B cell (primary cell): ENCODE measurements around the gene ADAMTSL5. TPM values are rescaled to one million over a fixed set of nuclear protein-coding genes. Genes with fewer than 3 reads are reported as not detected.

ENCODE experiments used
- ATAC-seq: fragments of 200-7000 bp; cut with Tn5 transposase; one replicate; pipeline ENCODE4 v1.10.0; 2021; ENCODE audit warnings: low read depth, mild to moderate bottlenecking, moderate number of reproducible peaks, moderate library complexity
- CTCF ChIA-PET: fragments of 350-600 bp; sonication (Branson Sonifier 250); formaldehyde crosslinking; loops from one replicate; lab custom pipeline; 2021; ENCODE audit warnings: antibody characterized with exemption, inconsistent platforms; lab: Charles Lee
- POLR2A ChIA-PET: fragments of 350-600 bp; sonication (Branson Sonifier 250); formaldehyde crosslinking; loops from one replicate; lab custom pipeline; 2021; ENCODE audit warnings: antibody characterized with exemption; lab: Charles Lee
- DNase-seq: peaks from one replicate; pipeline ENCODE4 v3.0.0; 2013
- H2AFZ ChIP-seq: 2 replicates; pipeline ENCODE4 v1.6.1; 2012; ENCODE audit warnings: mild to moderate bottlenecking, low read depth, low read length; ENCODE audit not compliant: insufficient read depth, poor library complexity, severe bottlenecking
- H3K27ac ChIP-seq, 2 donors: 1 replicate in 1 of 2; 2 replicates in 1 of 2; pipeline ENCODE4 v1.5.1; 2012 to 2013; ENCODE audit warnings: low read length in 2 of 2, mild to moderate bottlenecking in 2 of 2, moderate library complexity in 1 of 2
- H3K27me3 ChIP-seq, 4 experiments: fragments of 200-600 bp in 1 of 4; sonication (generic) in 1 of 4; replicated peaks in 1 of 4; 1 replicate in 2 of 4; 2 replicates in 2 of 4; pipeline versions ENCODE4 v1.6.1 to v1.7.0; 2013 to 2016; ENCODE audit warnings: low read length in 3 of 4, mild to moderate bottlenecking in 2 of 4, mixed read lengths in 1 of 4, moderate library complexity in 1 of 4; ENCODE audit not compliant: insufficient read depth in 4 of 4, control insufficient read depth in 3 of 4; ENCODE audit errors: control extremely low read depth in 1 of 4
- H3K36me3 ChIP-seq, 2 experiments: replicated peaks in 1 of 2; 1 replicate in 1 of 2; 2 replicates in 1 of 2; pipeline versions ENCODE4 v1.6.1 to v1.7.1; 2013; ENCODE audit warnings: low read length in 1 of 2; ENCODE audit not compliant: insufficient read depth in 2 of 2, control insufficient read depth in 1 of 2; ENCODE audit errors: control extremely low read depth in 1 of 2, extremely low read depth in 1 of 2
- H3K4me1 ChIP-seq, 2 donors: fragments of 200-600 bp in 1 of 2; sonication (generic) in 1 of 2; 1 replicate in 1 of 2; 2 replicates in 1 of 2; pipeline versions ENCODE4 v1.5.1 to v1.6.1; 2013 to 2017; ENCODE audit warnings: low read length in 2 of 2; ENCODE audit not compliant: control insufficient read depth in 2 of 2, insufficient read depth in 2 of 2
- H3K4me2 ChIP-seq: replicated peaks from 2 replicates; pipeline ENCODE3; 2012; ENCODE audit warnings: mild to moderate bottlenecking, low read depth, low read length; ENCODE audit not compliant: poor library complexity, severe bottlenecking
- H3K4me3 ChIP-seq, 5 experiments: fragments of 200-600 bp in 1 of 5; sonication (generic) in 1 of 5; 1 replicate in 3 of 5; 2 replicates in 2 of 5; pipeline versions ENCODE4 v1.5.1 to v1.7.0; 2011 to 2016; ENCODE audit warnings: low read length in 4 of 5, mild to moderate bottlenecking in 4 of 5, low read depth in 2 of 5, control low read depth in 1 of 5, moderate library complexity in 1 of 5; ENCODE audit not compliant: insufficient read depth in 1 of 5; ENCODE audit errors: control extremely low read depth in 1 of 5, extremely low read depth in 1 of 5
- H3K79me2 ChIP-seq: fragments of 200-600 bp; sonication (generic); one replicate; pipeline ENCODE4 v1.6.0; 2016; ENCODE audit warnings: low read length; ENCODE audit not compliant: control insufficient read depth, insufficient read depth
- H3K9ac ChIP-seq: fragments of 200-600 bp; sonication (generic); 2 replicates; pipeline ENCODE4 v1.6.1; 2017; ENCODE audit warnings: mild to moderate bottlenecking, low read length, moderate library complexity
- H3K9me3 ChIP-seq, 3 donors: one replicate each; pipeline versions ENCODE4 v1.6.1 to v1.7.1; 2013; ENCODE audit warnings: low read length in 2 of 3; ENCODE audit not compliant: control insufficient read depth in 2 of 3, insufficient read depth in 1 of 3; ENCODE audit errors: control extremely low read depth in 1 of 3
- H4K20me1 ChIP-seq: 2 replicates; pipeline ENCODE4 v1.6.0; 2012; ENCODE audit warnings: mild to moderate bottlenecking, low read length; ENCODE audit not compliant: insufficient read depth, control insufficient read depth, poor library complexity, severe bottlenecking
- H3K27ac Mint-ChIP-seq: one replicate; pipeline ENCODE4 v1.8.0; 2021; ENCODE audit warnings: mixed read lengths
- H3K27me3 Mint-ChIP-seq: one replicate; pipeline ENCODE4 v1.8.0; 2021; ENCODE audit warnings: mixed read lengths
- H3K4me1 Mint-ChIP-seq: one replicate; pipeline ENCODE4 v1.8.0; 2021; ENCODE audit warnings: mixed read lengths
- H3K4me3 Mint-ChIP-seq: one replicate; pipeline ENCODE4 v1.8.0; 2021; ENCODE audit warnings: mixed read lengths
- H3K9me3 Mint-ChIP-seq: one replicate; pipeline ENCODE4 v1.8.0; 2022; ENCODE audit warnings: mixed read lengths; ENCODE audit not compliant: insufficient read depth
- EZH2 ChIP-seq: IDR thresholded peaks from 2 replicates; pipeline ENCODE4 v1.6.1; 2012; ENCODE audit warnings: borderline replicate concordance, low read depth, mild to moderate bottlenecking, moderate library complexity, low read length; ENCODE audit not compliant: insufficient read depth, poor library complexity, severe bottlenecking
- WGBS: methylation state at CpG from one replicate; pipeline ENCODE4 v1.1.5; 2013; ENCODE audit warnings: missing lambda C conversion rate; ENCODE audit not compliant: insufficient coverage; 5-methylcytosine and 5-hydroxymethylcytosine counted together
- intact Hi-C: fragments of 100-400 bp; cut with micrococcal nuclease; formaldehyde crosslinking; loops from one replicate; pipeline ENCODE4 v1.10.0; 2022
- polyA plus RNA-seq: library from polyadenylated mRNA; depleted of rRNA; stranded (reverse); fragments of >200 nt; gene quantifications from 2 replicates; pipeline ENCODE4 v1.2.3, GENCODE V29; 2012
- total RNA-seq, 2 donors: library from RNA; stranded (reverse); fragments of 120-200 nt in 1 of 2; gene quantifications; 1 replicate in 1 of 2; 2 replicates in 1 of 2; pipeline versions ENCODE4 v1.2.3 to v1.2.4, GENCODE V29; 2013 to 2022
- TF ChIP-seq, protein P1 (sequence below): fragments of 200-600 bp; IDR thresholded peaks from one replicate; pipeline ENCODE4 v1.8.0; 2022; ENCODE audit warnings: antibody characterized with exemption, mild to moderate bottlenecking

Gene ADAMTSL5
- total and polyA plus RNA-seq, 2 donors (not counting 1 experiment from before 2014, with no cell fraction given): 0.09 TPM; not detected in 1

DNA sequence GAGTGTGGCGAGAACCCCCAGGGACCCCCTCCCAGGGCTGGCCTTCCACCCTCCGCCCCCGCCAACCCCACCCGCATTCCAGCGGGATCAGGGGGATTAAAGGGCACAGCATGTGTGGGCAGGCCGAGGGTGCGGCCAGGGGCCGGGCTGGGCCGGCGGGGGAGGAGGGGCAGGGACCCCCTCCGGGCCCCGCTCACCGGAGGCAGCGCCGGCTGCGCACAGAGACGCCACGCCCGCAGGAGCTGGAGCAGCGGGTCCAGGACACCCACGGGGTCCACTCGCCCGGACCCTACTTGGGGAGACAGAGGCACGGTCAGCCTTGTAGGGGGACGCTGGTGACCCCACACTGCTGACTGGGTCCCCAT lies 2.4 kb downstream of the ADAMTSL5 start:
- DNase-seq: no peak
- Histone ChIP-seq H2AFZ (no peak overlapping the region), H3K9ac (no peak overlapping the region), H4K20me1 (no peaks in the 10 kb centered on the region), H3K4me2 (no peak overlapping the region), H3K79me2 (no peaks in the 10 kb centered on the region), H3K36me3 (no peaks in the 10 kb centered on the region), H3K27ac (no peak overlapping the region), H3K27me3 (peaks cover 0 to 76% (median 18%) of the 10 kb centered on the region in 4 experiments), H3K4me1 (peaks cover 21 to 22% of the 10 kb centered on the region in 2 donors), H3K4me3 (no peak overlapping the region), H3K9me3 (peaks cover 0 to 51% (median 7%) of the 10 kb centered on the region in 3 donors)
- ChIA-PET CTCF (no interaction called here), POLR2A (no interaction called here)
- intact Hi-C loops: no loop called here
- TF ChIP-seq EZH2: no peak
- TF ChIP-seq, protein P1, sequence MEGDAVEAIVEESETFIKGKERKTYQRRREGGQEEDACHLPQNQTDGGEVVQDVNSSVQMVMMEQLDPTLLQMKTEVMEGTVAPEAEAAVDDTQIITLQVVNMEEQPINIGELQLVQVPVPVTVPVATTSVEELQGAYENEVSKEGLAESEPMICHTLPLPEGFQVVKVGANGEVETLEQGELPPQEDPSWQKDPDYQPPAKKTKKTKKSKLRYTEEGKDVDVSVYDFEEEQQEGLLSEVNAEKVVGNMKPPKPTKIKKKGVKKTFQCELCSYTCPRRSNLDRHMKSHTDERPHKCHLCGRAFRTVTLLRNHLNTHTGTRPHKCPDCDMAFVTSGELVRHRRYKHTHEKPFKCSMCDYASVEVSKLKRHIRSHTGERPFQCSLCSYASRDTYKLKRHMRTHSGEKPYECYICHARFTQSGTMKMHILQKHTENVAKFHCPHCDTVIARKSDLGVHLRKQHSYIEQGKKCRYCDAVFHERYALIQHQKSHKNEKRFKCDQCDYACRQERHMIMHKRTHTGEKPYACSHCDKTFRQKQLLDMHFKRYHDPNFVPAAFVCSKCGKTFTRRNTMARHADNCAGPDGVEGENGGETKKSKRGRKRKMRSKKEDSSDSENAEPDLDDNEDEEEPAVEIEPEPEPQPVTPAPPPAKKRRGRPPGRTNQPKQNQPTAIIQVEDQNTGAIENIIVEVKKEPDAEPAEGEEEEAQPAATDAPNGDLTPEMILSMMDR: no peak
- H3K27ac Mint-ChIP-seq: no peak overlapping the region
- 42% methylated on average over 23 of the region's 25 CpGs for WGBS
- H3K4me3 Mint-ChIP-seq: no peak overlapping the region
- peaks cover 37% of the 10 kb centered on the region for H3K27me3 Mint-ChIP-seq
- H3K9me3 Mint-ChIP-seq: no peaks in the 10 kb centered on the region
- no peak for ATAC-seq
- H3K4me1 Mint-ChIP-seq: peaks cover 11% of the 10 kb centered on the region

DNA sequence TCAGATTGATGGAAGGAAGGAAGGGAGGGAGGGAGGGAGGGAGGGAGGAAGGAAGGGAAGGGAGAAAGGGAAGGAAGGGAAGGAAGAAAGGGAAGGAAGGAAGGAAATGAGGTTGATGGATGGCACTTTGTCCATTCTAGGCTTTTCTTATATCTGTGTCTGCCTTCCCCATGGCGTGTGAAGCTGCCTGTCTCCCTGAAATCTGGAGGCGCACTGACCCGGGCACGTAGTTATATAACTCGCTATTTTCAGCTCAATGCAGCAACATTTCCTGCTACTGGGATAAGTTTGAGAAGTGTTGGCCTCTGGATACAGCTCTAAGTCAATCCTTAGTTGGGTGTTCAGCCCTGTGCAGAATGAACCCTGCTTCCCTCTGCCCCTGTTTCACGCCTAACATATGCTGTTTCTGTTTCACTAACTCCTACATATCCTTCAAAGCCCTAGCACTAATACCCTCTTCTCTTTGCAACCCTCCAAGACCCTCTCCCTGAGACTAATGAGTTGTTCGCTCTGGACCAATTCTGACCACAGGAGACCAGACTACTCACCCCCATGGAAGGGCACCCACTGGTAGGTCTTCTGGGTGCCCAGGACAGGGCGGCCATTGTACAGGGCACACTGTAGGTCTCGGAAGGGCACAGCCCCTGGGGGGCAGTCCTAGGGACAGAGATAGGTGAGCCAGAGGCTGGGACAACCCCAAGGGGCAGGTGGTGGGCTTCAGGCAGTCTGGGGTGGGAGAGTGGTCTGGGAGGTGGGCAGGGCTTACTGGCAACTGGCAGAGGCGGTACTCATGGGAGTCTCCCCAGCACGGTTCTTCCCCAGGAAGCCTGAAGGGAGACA lies 3.0 kb downstream of the ADAMTSL5 start:
- POLR2A ChIA-PET: interaction anchor here (0.6 kb wide), 1 partner anchor 429 kb away, joined by 5 read pairs; no protein-coding TSS in a partner anchor
- H2AFZ ChIP-seq: no peak overlapping the region
- H3K9me3 ChIP-seq: peaks cover 0 to 56% (median 7%) of the 10 kb centered on the region in 3 donors
- H3K79me2 ChIP-seq: no peaks in the 10 kb centered on the region
- TF ChIP-seq, protein P1: no peak
- no peak for TF ChIP-seq EZH2
- no peak for ATAC-seq
- H3K4me3 ChIP-seq: no peak overlapping the region
- Mint-ChIP-seq H3K4me3 (no peak overlapping the region), H3K27ac (no peak overlapping the region), H3K9me3 (no peaks in the 10 kb centered on the region), H3K4me1 (peaks cover 11% of the 10 kb centered on the region), H3K27me3 (peaks cover 38% of the 10 kb centered on the region)
- peaks cover 21 to 22% of the 10 kb centered on the region in 2 donors for H3K4me1 ChIP-seq
- no peak overlapping the region for H3K9ac ChIP-seq
- CTCF ChIA-PET: no interaction called here
- 55% methylated on average over 6 of the region's 11 CpGs for WGBS
- H3K4me2 ChIP-seq: no peak overlapping the region
- no peaks in the 10 kb centered on the region for H3K36me3 ChIP-seq
- H3K27ac ChIP-seq: no peak overlapping the region
- DNase-seq: no peak
- H3K27me3 ChIP-seq: peaks cover 0 to 76% (median 16%) of the 10 kb centered on the region in 4 experiments
- no peaks in the 10 kb centered on the region for H4K20me1 ChIP-seq
- intact Hi-C loops: no loop called here
